H1 (cell line): Measurements from ENCODE around the gene DIABLO. TPM values are rescaled to one million over a fixed set of nuclear protein-coding genes. Genes with fewer than 3 reads are reported as not detected.
A peak's percentile ranks its signal among the peaks of the same experiment; 100 is the strongest.

Source experiments
- CTCF ChIA-PET: fragments of 300-600 bp; sonication (Branson Sonifier 250); formaldehyde crosslinking; loops from one replicate; lab custom pipeline; 2021; ENCODE audit not compliant: partially characterized antibody; lab: Charles Lee
- POLR2A ChIA-PET: fragments of 300-600 bp; sonication (Branson Sonifier 250); formaldehyde crosslinking; loops from one replicate; lab custom pipeline; 2021; ENCODE audit warnings: inconsistent platforms; ENCODE audit not compliant: partially characterized antibody; lab: Charles Lee
- DNase-seq, 2 experiments: peaks; one replicate each; pipeline versions ENCODE4 v3.0.0 to v3.0.0-alpha.2; 2010 to 2022; ENCODE audit warnings: low spot score in 2 of 2, low read depth in 1 of 2, mixed read lengths in 1 of 2
- FAIRE-seq: peaks from 2 replicates; lab custom pipeline; 2011; peaks lifted over from hg19 to GRCh38; lab: Jason Lieb, UNC
- H2AFZ ChIP-seq: 2 replicates; pipeline ENCODE4 v1.8.1; 2012; ENCODE audit warnings: low read length, inconsistent platforms
- H2AK5ac ChIP-seq: 2 replicates; pipeline ENCODE4 v1.6.1; 2013; ENCODE audit warnings: low read depth, low read length
- H2BK120ac ChIP-seq: replicated peaks from 2 replicates; pipeline ENCODE3; 2013; ENCODE audit warnings: low read depth, low read length, inconsistent platforms
- H2BK12ac ChIP-seq: 2 replicates; pipeline ENCODE4 v1.6.1; 2013; ENCODE audit warnings: low read depth, low read length
- H2BK15ac ChIP-seq: 2 replicates; pipeline ENCODE4 v1.6.1; 2013; ENCODE audit warnings: low read length
- H2BK20ac ChIP-seq: 2 replicates; pipeline ENCODE4 v1.6.1; 2013; ENCODE audit warnings: low read length
- H2BK5ac ChIP-seq: 2 replicates; pipeline ENCODE4 v1.6.1; 2013; ENCODE audit warnings: low read depth, low read length
- H3K14ac ChIP-seq: 2 replicates; pipeline ENCODE4 v1.6.1; 2013; ENCODE audit warnings: inconsistent platforms; ENCODE audit not compliant: insufficient read length
- H3K18ac ChIP-seq: 2 replicates; pipeline ENCODE4 v1.6.1; 2013; ENCODE audit warnings: low read length; ENCODE audit errors: extremely low read depth
- H3K23ac ChIP-seq: 2 replicates; pipeline ENCODE4 v1.6.1; 2013; ENCODE audit warnings: inconsistent platforms; ENCODE audit not compliant: insufficient read length
- H3K23me2 ChIP-seq: 2 replicates; pipeline ENCODE4 v1.6.1; 2013; ENCODE audit warnings: low read depth, low read length
- H3K27ac ChIP-seq: 2 replicates; pipeline ENCODE4 v1.6.1; 2011; ENCODE audit warnings: low read depth, low read length, inconsistent platforms
- H3K27me3 ChIP-seq, 4 experiments: replicated peaks in 1 of 4; 1 replicate in 1 of 4; 2 replicates in 3 of 4; pipeline versions ENCODE4 v1.6.1 to v1.8.1; 2011 to 2013; ENCODE audit warnings: low read length in 3 of 4, mild to moderate bottlenecking in 3 of 4, inconsistent platforms in 2 of 4, mixed read lengths in 2 of 4, moderate library complexity in 1 of 4; ENCODE audit not compliant: control insufficient read depth in 3 of 4, insufficient read depth in 3 of 4; ENCODE audit errors: extremely low read depth in 1 of 4
- H3K36me3 ChIP-seq, 4 experiments: 2 replicates each; pipeline versions ENCODE4 v1.6.1 to v1.8.1; 2011 to 2013; ENCODE audit warnings: mild to moderate bottlenecking in 4 of 4, low read length in 3 of 4, moderate library complexity in 2 of 4, control low read depth in 1 of 4, inconsistent platforms in 1 of 4; ENCODE audit not compliant: insufficient read depth in 4 of 4, control insufficient read depth in 2 of 4
- H3K4ac ChIP-seq: replicated peaks from 2 replicates; pipeline ENCODE3; 2013; ENCODE audit warnings: low read length, low read depth, mixed read lengths, inconsistent platforms; ENCODE audit not compliant: insufficient read length
- H3K4me1 ChIP-seq, 4 experiments: replicated peaks in 1 of 4; 1 replicate in 1 of 4; 2 replicates in 3 of 4; pipeline versions ENCODE4 v1.6.1 to v1.8.1; 2011 to 2013; ENCODE audit warnings: low read length in 3 of 4, inconsistent platforms in 2 of 4, mixed read lengths in 1 of 4; ENCODE audit not compliant: insufficient read depth in 4 of 4, control insufficient read depth in 3 of 4
- H3K4me2 ChIP-seq, 2 experiments: 2 replicates each; pipeline versions ENCODE4 v1.6.1 to v1.8.1; 2011 to 2013; ENCODE audit warnings: low read depth in 2 of 2, low read length in 2 of 2, control low read depth in 1 of 2, inconsistent platforms in 1 of 2, mild to moderate bottlenecking in 1 of 2; ENCODE audit not compliant: insufficient read depth in 1 of 2
- H3K4me3 ChIP-seq, 4 experiments: fragments of 200-600, 300-600 bp in 1 of 4; sonication (generic), shearing (Covaris generic), sonication (Bioruptor Twin) in 1 of 4; 2 replicates each; pipeline versions ENCODE4 v1.5.1 to v1.8.1; 2011 to 2016; ENCODE audit warnings: low read length in 4 of 4, low read depth in 3 of 4, control low read depth in 2 of 4, inconsistent platforms in 2 of 4, mild to moderate bottlenecking in 2 of 4, mixed read lengths in 1 of 4, moderate library complexity in 1 of 4; ENCODE audit not compliant: insufficient read depth in 2 of 4; ENCODE audit errors: extremely low read depth in 1 of 4
- H3K56ac ChIP-seq: replicated peaks from 2 replicates; pipeline ENCODE3; 2013; ENCODE audit warnings: low read depth, mild to moderate bottlenecking, mixed read lengths, low read length, inconsistent platforms; ENCODE audit not compliant: insufficient read length
- H3K79me1 ChIP-seq: 2 replicates; pipeline ENCODE4 v1.6.1; 2013; ENCODE audit warnings: low read depth, low read length, control low read depth
- H3K79me2 ChIP-seq, 2 experiments: 2 replicates each; pipeline versions ENCODE4 v1.6.1 to v1.8.1; 2012 to 2013; ENCODE audit warnings: low read length in 2 of 2, mild to moderate bottlenecking in 2 of 2, inconsistent platforms in 1 of 2; ENCODE audit not compliant: insufficient read depth in 2 of 2, control insufficient read depth in 1 of 2
- H3K9ac ChIP-seq, 4 experiments: replicated peaks in 1 of 4; 1 replicate in 1 of 4; 2 replicates in 3 of 4; pipeline versions ENCODE4 v1.6.1 to v1.8.1; 2011 to 2013; ENCODE audit warnings: low read depth in 3 of 4, low read length in 3 of 4, control low read depth in 2 of 4, mild to moderate bottlenecking in 2 of 4, moderate library complexity in 2 of 4, inconsistent platforms in 1 of 4; ENCODE audit errors: extremely low read depth in 1 of 4
- H3K9me3 ChIP-seq, 2 experiments: 2 replicates each; pipeline versions ENCODE4 v1.6.1 to v1.8.1; 2012 to 2013; ENCODE audit warnings: mild to moderate bottlenecking in 2 of 2, moderate library complexity in 2 of 2, control low read depth in 1 of 2, inconsistent platforms in 1 of 2, low read depth in 1 of 2, low read length in 1 of 2, mixed read lengths in 1 of 2; ENCODE audit not compliant: insufficient read depth in 2 of 2
- H4K20me1 ChIP-seq, 2 experiments: replicated peaks in 1 of 2; 2 replicates each; pipeline versions ENCODE3 to v1.8.1; 2011 to 2013; ENCODE audit warnings: inconsistent platforms in 2 of 2, low read length in 2 of 2, mild to moderate bottlenecking in 1 of 2; ENCODE audit not compliant: insufficient read depth in 2 of 2, control insufficient read depth in 1 of 2
- H4K5ac ChIP-seq: 2 replicates; pipeline ENCODE4 v1.6.1; 2013; ENCODE audit warnings: low read length, low read depth, mixed read lengths, inconsistent platforms; ENCODE audit not compliant: insufficient read length
- H4K8ac ChIP-seq: 2 replicates; pipeline ENCODE4 v1.8.0; 2013; ENCODE audit warnings: mild to moderate bottlenecking, moderate library complexity, low read length, inconsistent platforms; ENCODE audit not compliant: insufficient read depth; ENCODE audit errors: extremely low read depth
- H4K91ac ChIP-seq: replicated peaks from 2 replicates; pipeline ENCODE3; 2013; ENCODE audit warnings: low read length, mixed read lengths, inconsistent platforms; ENCODE audit not compliant: insufficient read length
- BACH1 ChIP-seq: IDR thresholded peaks from 2 replicates; pipeline ENCODE4 v1.6.1; 2012; ENCODE audit warnings: low read length, improper control_type of control experiment
- CTCF ChIP-seq, 3 experiments: IDR thresholded peaks; 1 replicate in 2 of 3; 2 replicates in 1 of 3; pipeline versions ENCODE4 v1.5.1 to v1.6.1; 2011; ENCODE audit warnings: low read length in 3 of 3, mild to moderate bottlenecking in 3 of 3, inconsistent platforms in 2 of 3, low read depth in 1 of 3, moderate library complexity in 1 of 3; ENCODE audit not compliant: insufficient read depth in 1 of 3; ENCODE audit errors: control extremely low read depth in 1 of 3
- E2F6 ChIP-seq: IDR thresholded peaks from 2 replicates; pipeline ENCODE4 v1.6.1; 2012; ENCODE audit warnings: inconsistent platforms
- GABPA ChIP-seq: IDR thresholded peaks from 2 replicates; pipeline ENCODE4 v1.6.1; 2011; ENCODE audit warnings: mild to moderate bottlenecking, low read length, moderate library complexity, borderline replicate concordance; ENCODE audit not compliant: insufficient read depth
- HDAC6 ChIP-seq: IDR thresholded peaks from one replicate; pipeline ENCODE4 v1.7.1; 2012; ENCODE audit warnings: low read depth, mild to moderate bottlenecking, inconsistent platforms, low read length, moderate library complexity
- JUND ChIP-seq: IDR thresholded peaks from 2 replicates; pipeline ENCODE4 v1.6.1; 2011; ENCODE audit warnings: mild to moderate bottlenecking, improper control_type of control experiment, low read length
- KDM4A ChIP-seq: IDR thresholded peaks from one replicate; pipeline ENCODE4 v1.7.1; 2012; ENCODE audit warnings: low read depth, mild to moderate bottlenecking, moderate library complexity, low read length, inconsistent platforms; ENCODE audit not compliant: severe bottlenecking
- YY1 ChIP-seq: IDR thresholded peaks from 2 replicates; pipeline ENCODE4 v1.6.1; 2011; ENCODE audit warnings: low read depth, mild to moderate bottlenecking, low read length
- WGBS, 2 experiments: shearing (Covaris generic) in 1 of 2; methylation state at CpG; one replicate each; pipeline versions ENCODE4 v1.1.6 to v1.1.7; 2013 to 2015; ENCODE audit warnings: low lambda C conversion rate in 2 of 2, mixed read lengths in 2 of 2, inconsistent platforms in 1 of 2, low coverage in 1 of 2, missing lambda C conversion rate in 1 of 2; ENCODE audit not compliant: insufficient replicate concordance in 2 of 2, insufficient coverage in 1 of 2, insufficient read length in 1 of 2; ENCODE audit errors: extremely low coverage in 1 of 2, missing lambda C conversion rate in 1 of 2; 5-methylcytosine and 5-hydroxymethylcytosine counted together
- polyA plus RNA-seq, 7 experiments: library from polyadenylated mRNA; depleted of rRNA in 3 of 7; stranded (reverse) in 5 of 7; unstranded in 2 of 7; fragments of >200 nt in 5 of 7; fragments of 200-250 nt in 2 of 7; gene quantifications; 1 replicate in 5 of 7; 2 replicates in 1 of 7; 4 replicates in 1 of 7; pipeline versions ENCODE4 v1.2.1 to v1.2.3, GENCODE V29; 2011 to 2013; ENCODE audit warnings: missing spikeins in 2 of 7, mixed read lengths in 2 of 7
- total RNA-seq: library from RNA; stranded (reverse); fragmentation: NEBNext Ultra II Directional; extraction: Animal tissue kit (Norgen Biotek cat#: 25700); gene quantifications from 2 replicates; pipeline ENCODE4 v1.2.1, GENCODE V29; 2021

The DIABLO gene
- total and polyA plus RNA-seq, 2 of the 8 experiments (the other 6 are each of a cell fraction or from before 2014, with no cell fraction given), result 65.2 to 68.3 TPM

- Histone ChIP-seq H3K23ac (no peak within 1 kb of the TSS), H3K79me2 (no peaks in the 10 kb centered on the region), H3K79me1 (no peaks in the 10 kb centered on the region), H3K56ac (no peak within 1 kb of the TSS), H3K18ac (no peak within 1 kb of the TSS; the same call in 1 of the 2 replicates), H3K4me2 (peak within 1 kb of the TSS; percentile 48 to 72), H2BK5ac (no peak within 1 kb of the TSS), H2BK20ac (no peak within 1 kb of the TSS), H2AK5ac (no peak within 1 kb of the TSS), H2BK12ac (no peak within 1 kb of the TSS), H2BK15ac (no peak within 1 kb of the TSS), H4K8ac (peak within 1 kb of the TSS; percentile 0; the same call in 1 of the 2 replicates), H3K14ac (no peak within 1 kb of the TSS), H3K4me3 (peak within 1 kb of the TSS; percentile 28 to 67 (median 40)), H2AFZ (no peak within 1 kb of the TSS), H3K9me3 (no peaks in the 10 kb centered on the region), H3K27ac (no peak within 1 kb of the TSS), H3K23me2 (peaks cover 4% of the 10 kb centered on the region; the same call in 1 of the 2 replicates), H4K20me1 (no peaks in the 10 kb centered on the region), H4K5ac (no peak within 1 kb of the TSS), H3K9ac (no peak within 1 kb of the TSS), H4K91ac (no peak within 1 kb of the TSS), H3K36me3 (no peaks in the 10 kb centered on the region), H3K4ac (no peak within 1 kb of the TSS), H2BK120ac (no peak within 1 kb of the TSS), H3K4me1 (peaks cover 0 to 4% (median 2%) of the 10 kb centered on the region in 4 experiments; a peak in 3 of 7 replicates), H3K27me3 (peaks cover 0 to 6% (median 2%) of the 10 kb centered on the region in 4 experiments; a peak in 5 of 7 replicates)
- FAIRE-seq, result no peak
- 6% methylated on average over 24 of the region's 63 CpGs; no CpG with 5 or more reads in 1 of the 2 experiments for WGBS, 2 experiments
- ChIA-PET CTCF (interaction anchor here (0.6 to 2.2 kb wide), 8 partner anchors 7 to 176 kb away, joined by 3 to 10 read pairs (median 3); no protein-coding TSS in a partner anchor), POLR2A (interaction anchor here (1.1 kb wide), 1 partner anchor 109 kb away, joined by 3 read pairs; no protein-coding TSS in a partner anchor)
- DNase-seq, result peak in 1 of 2 experiments; percentile 86
- TF ChIP-seq YY1 (0 out of 2 replicates have a peak, but pooled peaks have one; percentile 29), KDM4A (peak; percentile 28), E2F6 (0 out of 2 replicates have a peak, but pooled peaks have one; percentile 25), GABPA (peak; percentile 68; the same call in 1 of the 2 replicates), JUND (no peak), CTCF (IDR thresholded peaks at IDR 0.05; ENCODE audit: control extremely low read depth in 1 of 3, insufficient read depth in 1 of 3, low read depth in 1 of 3, low read length in 3 of 3) (peak in 1 of 3 experiments; percentile 7; a peak in 1 of 4 replicates), BACH1 (no peak), HDAC6 (no peak)
Measured at GRCh38 chr12:122182887-122183587, 42.8 kb downstream of the DIABLO start, which contains the start of gene LRRC43. TSS of gene LRRC43 (plus strand) at chr12:122183123. CDS start at chr12:122183145, 22 bp downstream.
